Posterior vena cava (tissue), 2 donors: ENCODE data around the gene CPLANE1. TPM values are rescaled to one million over a fixed set of nuclear protein-coding genes. Genes with fewer than 3 reads are reported as not detected.
"Not testable (repeated sequence)": the region's sequence is repeated elsewhere in the genome, so short reads cannot be mapped to it uniquely, and the experiment has no call there.

Source experiments
- DNase-seq: peaks from one replicate; pipeline ENCODE4 v3.0.0-alpha.2; 2020; ENCODE audit warnings: low spot score
- intact Hi-C, 2 donors: fragments of 100-400 bp; cut with DNase I; formaldehyde crosslinking; loops; one replicate each; pipeline versions ENCODE4 v1.14.1 to v1.14.2; 2022 to 2023
- total RNA-seq, 2 donors: library from RNA; stranded (reverse); fragmentation: NEBNext Ultra II Directional; extraction: Animal tissue kit (Norgen Biotek cat#: 25700); gene quantifications; one replicate each; pipeline ENCODE4 v1.2.1, GENCODE V29; 2021
- donor health status: DM: yes; HTN: yes; CAD: no.
- donor health status: DM: yes; HTN: yes; CAD: no.

CPLANE1 gene
- total RNA-seq, 2 donors from 2014 or later, result 21.4 to 23.2 TPM

GRCh38 chr5:37136694-37137093 lies 112.5 kb downstream of the CPLANE1 start:
- no peak for DNase-seq
- intact Hi-C loops, result no loop called here

GRCh38 chr5:37135312-37135711 lies 113.9 kb downstream of the CPLANE1 start:
- intact Hi-C loops, DNase-seq: not testable (repeated sequence)

- intact Hi-C loops, result no loop called here
- DNase-seq, result no peak
Measured at GRCh38 chr5:37133939-37134338, 115.2 kb downstream of the CPLANE1 start.

- DNase-seq, result no peak
- intact Hi-C loops, result no loop called here
Measured at GRCh38 chr5:37132646-37133045, 116.5 kb downstream of the CPLANE1 start.

GRCh38 chr5:37121465-37121864 lies 127.7 kb downstream of the CPLANE1 start:
- intact Hi-C loops, result no loop called here
- DNase-seq, result no peak

- intact Hi-C loops, result no loop called here
- DNase-seq, result no peak
Measured at GRCh38 chr5:37121027-37121426, 128.1 kb downstream of the CPLANE1 start.

- DNase-seq, result no peak
- intact Hi-C loops, result no loop called here
Measured at GRCh38 chr5:37120270-37120669, 128.9 kb downstream of the CPLANE1 start.

GRCh38 chr5:37116359-37116758 lies 132.8 kb downstream of the CPLANE1 start:
- no peak for DNase-seq
- intact Hi-C loops, result no loop called here

GRCh38 chr5:37112383-37112991 lies 136.7 kb downstream of the CPLANE1 start:
- no peak for DNase-seq
- intact Hi-C loops, result no loop called here

- intact Hi-C loops, result no loop called here
- DNase-seq, result no peak
Measured at GRCh38 chr5:37111426-37112382, 137.5 kb downstream of the CPLANE1 start.

- no peak for DNase-seq
- intact Hi-C loops, result no loop called here
Measured at GRCh38 chr5:37110135-37110534, 139.0 kb downstream of the CPLANE1 start.

GRCh38 chr5:37109338-37109737 lies 139.8 kb downstream of the CPLANE1 start:
- intact Hi-C loops, result no loop called here
- no peak for DNase-seq

- no peak for DNase-seq
- intact Hi-C loops, result no loop called here
Measured at GRCh38 chr5:37103302-37103701, 145.9 kb downstream of the CPLANE1 start.

GRCh38 chr5:37099267-37099666 lies 149.9 kb downstream of the CPLANE1 start:
- DNase-seq, intact Hi-C loops: not testable (repeated sequence)

GRCh38 chr5:37093795-37094194 lies 155.4 kb downstream of the CPLANE1 start:
- DNase-seq, intact Hi-C loops: not testable (repeated sequence)

GRCh38 chr5:37090781-37091180 lies 158.4 kb downstream of the CPLANE1 start:
- DNase-seq, result no peak
- intact Hi-C loops, result no loop called here

- no peak for DNase-seq
Measured at GRCh38 chr5:37090123-37090726, 159.0 kb downstream of the CPLANE1 start.

GRCh38 chr5:37088009-37088408 lies 161.2 kb downstream of the CPLANE1 start:
- intact Hi-C loops, result no loop called here
- DNase-seq, result no peak

More at GRCh38 chr5:37090123-37090726, 159.0 kb downstream of the CPLANE1 start:
- intact Hi-C loops, result no loop called here

GRCh38 chr5:37086466-37087173 lies 162.6 kb downstream of the CPLANE1 start:
- DNase-seq, result no peak
- intact Hi-C loops, result no loop called here

- DNase-seq, intact Hi-C loops: not testable (repeated sequence)
Measured at GRCh38 chr5:37086026-37086425, 163.2 kb downstream of the CPLANE1 start.
